Astrocyte (in vitro differentiated cells and primary cell): ENCODE results near the gene SRC. TPM values are rescaled to one million over a fixed set of nuclear protein-coding genes. Genes with fewer than 3 reads are reported as not detected.

Source experiments
- DNase-seq: peaks from one replicate; pipeline ENCODE4 v3.0.0-alpha.2; 2010; ENCODE audit warnings: low read depth
- FAIRE-seq: peaks from 2 replicates; lab custom pipeline; 2011; peaks lifted over from hg19 to GRCh38; lab: Jason Lieb, UNC
- H2AFZ ChIP-seq: 2 replicates; pipeline ENCODE4 v1.6.0; 2012; ENCODE audit warnings: low read depth, low read length, inconsistent platforms
- H3K27ac ChIP-seq: 2 replicates; pipeline ENCODE4 v1.5.1; 2011; ENCODE audit warnings: low read depth, low read length, inconsistent platforms
- H3K27me3 ChIP-seq: 2 replicates; pipeline ENCODE4 v1.6.0; 2011; ENCODE audit warnings: low read length, inconsistent platforms; ENCODE audit not compliant: insufficient read depth
- H3K36me3 ChIP-seq: 2 replicates; pipeline ENCODE4 v1.5.1; 2011; ENCODE audit warnings: low read length, inconsistent platforms; ENCODE audit not compliant: insufficient read depth
- H3K4me1 ChIP-seq: 2 replicates; pipeline ENCODE4 v1.5.1; 2011; ENCODE audit warnings: low read length, inconsistent platforms; ENCODE audit not compliant: insufficient read depth
- H3K4me2 ChIP-seq: 2 replicates; pipeline ENCODE4 v1.6.0; 2012; ENCODE audit warnings: low read length, inconsistent platforms
- H3K4me3 ChIP-seq: 2 replicates; pipeline ENCODE4 v1.5.1; 2011; ENCODE audit warnings: low read depth, mild to moderate bottlenecking, low read length, inconsistent platforms; ENCODE audit not compliant: insufficient read depth
- H3K79me2 ChIP-seq: 2 replicates; pipeline ENCODE4 v1.6.0; 2012; ENCODE audit warnings: mild to moderate bottlenecking, low read length, inconsistent platforms; ENCODE audit not compliant: insufficient read depth
- H3K9ac ChIP-seq: 2 replicates; pipeline ENCODE4 v1.6.0; 2012; ENCODE audit warnings: mild to moderate bottlenecking, low read length, inconsistent platforms
- H3K9me3 ChIP-seq: 2 replicates; pipeline ENCODE4 v1.5.1; 2012; ENCODE audit warnings: low read depth, mild to moderate bottlenecking, low read length, inconsistent platforms; ENCODE audit not compliant: insufficient read depth
- H4K20me1 ChIP-seq: 2 replicates; pipeline ENCODE4 v1.6.0; 2012; ENCODE audit warnings: low read length, inconsistent platforms; ENCODE audit not compliant: insufficient read depth
- H3K27ac Mint-ChIP-seq: one replicate; pipeline ENCODE4 v1.8.0; 2021; ENCODE audit warnings: mild to moderate bottlenecking, mixed read lengths; ENCODE audit not compliant: unreplicated experiment
- H3K27me3 Mint-ChIP-seq: one replicate; pipeline ENCODE4 v1.8.0; 2021; ENCODE audit warnings: low read depth, mixed read lengths; ENCODE audit not compliant: unreplicated experiment
- H3K36me3 Mint-ChIP-seq: one replicate; pipeline ENCODE4 v1.8.0; 2021; ENCODE audit warnings: low read depth, mixed read lengths; ENCODE audit not compliant: unreplicated experiment
- H3K4me1 Mint-ChIP-seq: one replicate; pipeline ENCODE4 v1.8.0; 2021; ENCODE audit warnings: low read depth, mixed read lengths; ENCODE audit not compliant: unreplicated experiment
- H3K4me3 Mint-ChIP-seq: one replicate; pipeline ENCODE4 v1.8.0; 2021; ENCODE audit warnings: mild to moderate bottlenecking, moderate library complexity, mixed read lengths; ENCODE audit not compliant: unreplicated experiment
- H3K9me3 Mint-ChIP-seq: one replicate; pipeline ENCODE4 v1.8.0; 2021; ENCODE audit warnings: mild to moderate bottlenecking, mixed read lengths; ENCODE audit not compliant: unreplicated experiment
- EZH2 ChIP-seq: IDR thresholded peaks from 2 replicates; pipeline ENCODE4 v1.6.1; 2012; ENCODE audit warnings: mild to moderate bottlenecking, low read length, inconsistent platforms; ENCODE audit not compliant: insufficient read depth
- total RNA-seq: library from RNA; stranded (reverse); gene quantifications from 2 replicates; pipeline ENCODE4 v1.2.1, GENCODE V29; 2021
- TF ChIP-seq, protein P1 (sequence below): IDR thresholded peaks from 2 replicates; pipeline ENCODE4 v1.5.1; 2011; ENCODE audit warnings: low read depth, mild to moderate bottlenecking, inconsistent platforms, low read length, moderate library complexity; ENCODE audit not compliant: insufficient read depth

The SRC gene
- total RNA-seq, 1 donor from 2014 or later = 33.4 TPM

DNA sequence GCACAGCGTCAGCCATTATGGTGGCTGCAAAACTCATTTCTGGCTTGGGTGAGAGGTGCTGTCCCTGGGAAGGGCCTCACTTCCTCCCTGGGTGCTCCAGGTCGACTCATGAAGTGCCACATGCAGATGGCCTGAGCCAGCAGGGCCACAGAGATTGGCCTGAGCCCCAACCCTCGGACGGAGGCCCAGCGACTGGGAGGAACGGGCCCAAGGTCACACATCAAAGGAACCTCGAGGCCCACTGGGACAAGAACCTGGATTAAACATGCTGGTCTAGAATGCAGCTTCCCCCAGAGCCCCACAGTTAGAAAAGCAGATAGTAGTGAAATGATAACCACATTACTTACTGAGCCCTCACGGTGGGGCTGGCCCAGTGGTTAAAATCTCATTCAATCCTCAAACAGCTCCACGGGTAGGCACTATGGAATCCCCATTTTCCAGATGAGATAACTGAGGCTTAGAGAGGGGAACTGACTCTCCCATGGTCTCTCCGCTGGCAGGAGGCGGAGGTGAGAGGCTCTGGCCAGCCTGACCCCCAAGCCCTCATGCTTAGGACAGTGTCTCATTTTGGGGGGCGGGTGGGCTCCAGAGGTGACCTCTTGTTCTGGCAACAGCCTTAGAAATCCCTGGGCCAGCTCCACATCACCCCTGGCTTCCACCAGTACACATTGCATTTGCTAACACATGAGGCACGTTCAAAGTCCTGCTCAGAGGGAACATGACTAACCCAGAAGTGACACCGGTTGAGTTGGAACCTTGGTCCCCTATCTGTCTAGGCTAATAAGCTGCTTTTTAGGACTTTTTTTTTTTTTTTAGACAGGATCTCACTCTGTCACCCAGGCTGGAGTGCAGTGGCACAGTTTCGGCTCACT lies 53.0 kb downstream of the SRC start:
- H3K79me2 ChIP-seq = no peaks in the 10 kb centered on the region
- no peak for FAIRE-seq
- Mint-ChIP-seq H3K4me1 (peaks cover 15% of the 10 kb centered on the region), H3K36me3 (peaks cover 21% of the 10 kb centered on the region), H3K4me3 (no peak overlapping the region), H3K27me3 (no peaks in the 10 kb centered on the region), H3K27ac (no peak overlapping the region), H3K9me3 (no peaks in the 10 kb centered on the region)
- no peak overlapping the region for H2AFZ ChIP-seq
- no peak overlapping the region for H3K27ac ChIP-seq
- no peak for TF ChIP-seq EZH2
- TF ChIP-seq, protein P1, sequence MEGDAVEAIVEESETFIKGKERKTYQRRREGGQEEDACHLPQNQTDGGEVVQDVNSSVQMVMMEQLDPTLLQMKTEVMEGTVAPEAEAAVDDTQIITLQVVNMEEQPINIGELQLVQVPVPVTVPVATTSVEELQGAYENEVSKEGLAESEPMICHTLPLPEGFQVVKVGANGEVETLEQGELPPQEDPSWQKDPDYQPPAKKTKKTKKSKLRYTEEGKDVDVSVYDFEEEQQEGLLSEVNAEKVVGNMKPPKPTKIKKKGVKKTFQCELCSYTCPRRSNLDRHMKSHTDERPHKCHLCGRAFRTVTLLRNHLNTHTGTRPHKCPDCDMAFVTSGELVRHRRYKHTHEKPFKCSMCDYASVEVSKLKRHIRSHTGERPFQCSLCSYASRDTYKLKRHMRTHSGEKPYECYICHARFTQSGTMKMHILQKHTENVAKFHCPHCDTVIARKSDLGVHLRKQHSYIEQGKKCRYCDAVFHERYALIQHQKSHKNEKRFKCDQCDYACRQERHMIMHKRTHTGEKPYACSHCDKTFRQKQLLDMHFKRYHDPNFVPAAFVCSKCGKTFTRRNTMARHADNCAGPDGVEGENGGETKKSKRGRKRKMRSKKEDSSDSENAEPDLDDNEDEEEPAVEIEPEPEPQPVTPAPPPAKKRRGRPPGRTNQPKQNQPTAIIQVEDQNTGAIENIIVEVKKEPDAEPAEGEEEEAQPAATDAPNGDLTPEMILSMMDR = no peak
- no peaks in the 10 kb centered on the region for H3K27me3 ChIP-seq
- no peak overlapping the region for H3K9ac ChIP-seq
- no peak overlapping the region for H3K4me2 ChIP-seq
- no peak for DNase-seq
- H3K36me3 ChIP-seq = no peaks in the 10 kb centered on the region
- H3K9me3 ChIP-seq = no peaks in the 10 kb centered on the region
- no peaks in the 10 kb centered on the region for H3K4me1 ChIP-seq
- peaks cover 14% of the 10 kb centered on the region for H4K20me1 ChIP-seq
- H3K4me3 ChIP-seq = no peak overlapping the region

GRCh38 chr20:37401282-37401929 lies 55.5 kb downstream of the SRC start:
- Histone ChIP-seq H3K4me2 (no peak overlapping the region), H3K4me1 (peaks cover 3% of the 10 kb centered on the region), H3K36me3 (no peaks in the 10 kb centered on the region), H4K20me1 (peaks cover 7% of the 10 kb centered on the region), H3K9me3 (no peaks in the 10 kb centered on the region), H3K27me3 (no peaks in the 10 kb centered on the region), H3K4me3 (no peak overlapping the region), H3K9ac (no peak overlapping the region), H3K79me2 (no peaks in the 10 kb centered on the region), H2AFZ (no peak overlapping the region), H3K27ac (no peak overlapping the region)
- Mint-ChIP-seq H3K27me3 (peaks cover 2% of the 10 kb centered on the region), H3K27ac (no peak overlapping the region), H3K4me3 (no peak overlapping the region), H3K9me3 (no peaks in the 10 kb centered on the region), H3K36me3 (peaks cover 23% of the 10 kb centered on the region), H3K4me1 (peaks cover 10% of the 10 kb centered on the region)
- no peak for TF ChIP-seq EZH2
- TF ChIP-seq, protein P1 = no peak
- no peak for DNase-seq
- no peak for FAIRE-seq
